RPMI8226 (cell line): Measurements from ENCODE around the gene TMEM41A.

Experiments
- DNase-seq: peaks from one replicate; pipeline ENCODE4 v3.0.0-alpha.2; 2015

Gene TMEM41A

GRCh38 chr3:185498503-185499396 is at the start of gene TMEM41A:
TSS of gene TMEM41A (minus strand) at chr3:185499035. CDS start at chr3:185498961, 74 bp downstream.
- peak; percentile 96 for DNase-seq

- DNase-seq = no peak
These were observed 41.9 kb upstream of the TMEM41A start for GRCh38 chr3:185540695-185541094.

GRCh38 chr3:185539934-185540333 is 41.1 kb upstream of the TMEM41A start:
- DNase-seq = no peak

GRCh38 chr3:185537369-185537970 is 38.6 kb upstream of the TMEM41A start:
- peak; percentile 82 for DNase-seq

GRCh38 chr3:185534511-185534910 is 35.7 kb upstream of the TMEM41A start:
- DNase-seq = no peak

GRCh38 chr3:185532901-185533300 is 34.1 kb upstream of the TMEM41A start:
- no peak for DNase-seq

GRCh38 chr3:185530856-185531255 is 32.0 kb upstream of the TMEM41A start:
- DNase-seq = no peak

- DNase-seq = peak; percentile 12
These were observed 29.7 kb upstream of the TMEM41A start for GRCh38 chr3:185528532-185528931.

GRCh38 chr3:185527364-185527763 is 28.5 kb upstream of the TMEM41A start:
- DNase-seq = no peak

GRCh38 chr3:185526349-185526951 is 27.6 kb upstream of the TMEM41A start:
- DNase-seq = no peak

- DNase-seq = no peak
These were observed 22.7 kb upstream of the TMEM41A start for GRCh38 chr3:185521349-185522138.

- DNase-seq = no peak
These were observed 20.2 kb upstream of the TMEM41A start for GRCh38 chr3:185519021-185519420.

GRCh38 chr3:185517387-185518130 is 18.7 kb upstream of the TMEM41A start:
- DNase-seq = no peak

GRCh38 chr3:185511711-185512110 is 12.9 kb upstream of the TMEM41A start:
- no peak for DNase-seq

- no peak for DNase-seq
These were observed 9.6 kb upstream of the TMEM41A start for GRCh38 chr3:185508335-185508991.

- no peak for DNase-seq
These were observed 9.0 kb upstream of the TMEM41A start for GRCh38 chr3:185507883-185508282.

- no peak for DNase-seq
These were observed 5.8 kb upstream of the TMEM41A start for GRCh38 chr3:185504636-185505035.

- DNase-seq = no peak
These were observed 4.7 kb upstream of the TMEM41A start for GRCh38 chr3:185503521-185503920.

GRCh38 chr3:185502987-185503386 is 4.2 kb upstream of the TMEM41A start:
- DNase-seq = no peak

- no peak for DNase-seq
These were observed 8.6 kb downstream of the TMEM41A start for GRCh38 chr3:185490241-185490640.

- no peak for DNase-seq
These were observed 9.4 kb downstream of the TMEM41A start for GRCh38 chr3:185489462-185489861.

GRCh38 chr3:185488465-185488864 is 10.4 kb downstream of the TMEM41A start:
- DNase-seq = no peak
